Islet precursor cell (in vitro differentiated cells): ENCODE measurements around the gene CBX5.
"Not testable (repeated sequence)": the region's sequence is repeated elsewhere in the genome, so short reads cannot be mapped to it uniquely, and the experiment has no call there.

ENCODE experiments used
- DNase-seq: peaks from one replicate; pipeline ENCODE4 v3.0.0-alpha.2; 2018

CBX5 gene

DNA sequence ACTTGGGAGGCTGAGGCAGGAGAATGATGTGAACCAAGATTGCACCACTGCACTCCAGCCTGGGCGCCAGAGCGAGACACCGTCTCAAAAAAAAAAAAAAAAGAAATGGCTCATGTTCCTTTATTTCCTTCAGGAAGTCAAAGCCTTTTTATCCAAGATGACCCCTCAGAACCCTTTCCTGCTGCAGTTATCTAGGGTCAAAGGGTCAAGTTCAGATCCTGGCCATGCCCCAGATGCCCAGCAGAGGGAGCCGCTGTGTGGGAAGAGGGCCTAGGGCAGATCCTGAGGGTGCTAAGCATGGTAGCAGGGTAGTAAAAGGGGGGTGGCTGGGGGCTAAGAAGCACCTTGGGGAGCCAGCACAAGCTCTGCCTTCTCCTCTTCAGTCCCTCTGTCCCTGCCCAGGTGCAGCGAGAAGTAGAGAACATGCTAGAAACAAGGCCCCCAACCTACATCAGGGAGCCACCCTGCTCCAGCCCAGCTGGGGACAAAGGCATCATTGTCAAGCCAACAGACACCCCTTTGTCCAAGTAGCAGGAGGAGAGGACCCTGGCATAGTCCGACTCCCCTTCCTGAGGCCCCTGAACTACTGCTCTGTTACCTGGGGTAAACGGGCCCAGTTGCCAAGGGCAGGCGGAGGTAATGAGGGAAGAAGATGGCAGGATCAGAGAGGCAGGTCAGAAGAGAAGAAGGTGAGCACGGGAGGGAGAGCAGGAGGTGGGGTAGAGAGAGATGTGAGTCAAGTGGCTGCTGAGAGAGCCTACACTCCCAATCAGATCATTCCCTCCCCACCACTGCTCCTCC lies 14.4 kb upstream of the CBX5 start:
- peak; percentile 83 for DNase-seq

- no peak for DNase-seq
These were observed 13.0 kb upstream of the CBX5 start for GRCh38 chr12:54292931-54293241.

DNA sequence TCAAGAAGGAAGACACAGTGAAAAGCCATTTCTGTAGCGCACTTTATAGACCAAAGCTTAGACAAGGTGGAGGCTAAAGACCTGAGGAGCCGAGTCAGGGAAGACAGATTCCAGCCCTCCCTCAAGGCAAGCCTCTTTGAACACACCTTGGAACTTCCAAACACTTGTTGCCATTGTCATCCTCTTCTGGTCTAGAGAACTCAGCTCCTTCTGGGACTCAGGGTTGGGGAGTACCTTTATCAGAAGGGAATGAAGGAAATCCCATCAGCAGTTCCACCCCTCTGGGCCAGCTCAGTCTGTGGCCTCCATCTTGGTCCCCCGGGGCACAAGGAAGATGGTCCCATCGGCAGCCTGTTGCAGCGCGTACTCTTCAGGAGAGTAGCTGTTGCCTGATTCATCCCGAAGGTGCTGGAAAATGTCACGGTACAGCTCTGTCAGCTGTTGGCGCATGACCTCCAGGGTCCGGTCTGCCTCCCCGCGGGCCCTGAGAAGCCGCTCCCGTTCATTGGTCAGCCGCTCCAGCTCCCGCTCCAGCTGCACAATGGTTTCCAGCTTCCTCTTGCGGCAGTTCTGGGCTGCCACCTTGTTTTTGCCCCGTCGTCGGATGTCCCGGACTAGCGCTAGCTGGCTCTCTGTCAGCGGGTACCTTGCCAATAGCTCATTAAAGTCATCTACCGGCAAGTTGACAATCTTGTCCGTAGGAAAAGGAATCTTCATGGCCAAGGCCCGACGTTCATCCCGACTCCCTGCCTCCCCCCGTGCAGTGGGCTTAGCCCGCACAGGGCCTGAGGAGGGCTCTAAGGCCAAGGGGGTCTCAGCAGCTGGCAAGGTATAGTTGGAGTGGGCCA lies 12.4 kb upstream of the CBX5 start:
- DNase-seq, result peak; percentile 60

GRCh38 chr12:54287261-54288157 lies 7.6 kb upstream of the CBX5 start:
- no peak for DNase-seq

DNA sequence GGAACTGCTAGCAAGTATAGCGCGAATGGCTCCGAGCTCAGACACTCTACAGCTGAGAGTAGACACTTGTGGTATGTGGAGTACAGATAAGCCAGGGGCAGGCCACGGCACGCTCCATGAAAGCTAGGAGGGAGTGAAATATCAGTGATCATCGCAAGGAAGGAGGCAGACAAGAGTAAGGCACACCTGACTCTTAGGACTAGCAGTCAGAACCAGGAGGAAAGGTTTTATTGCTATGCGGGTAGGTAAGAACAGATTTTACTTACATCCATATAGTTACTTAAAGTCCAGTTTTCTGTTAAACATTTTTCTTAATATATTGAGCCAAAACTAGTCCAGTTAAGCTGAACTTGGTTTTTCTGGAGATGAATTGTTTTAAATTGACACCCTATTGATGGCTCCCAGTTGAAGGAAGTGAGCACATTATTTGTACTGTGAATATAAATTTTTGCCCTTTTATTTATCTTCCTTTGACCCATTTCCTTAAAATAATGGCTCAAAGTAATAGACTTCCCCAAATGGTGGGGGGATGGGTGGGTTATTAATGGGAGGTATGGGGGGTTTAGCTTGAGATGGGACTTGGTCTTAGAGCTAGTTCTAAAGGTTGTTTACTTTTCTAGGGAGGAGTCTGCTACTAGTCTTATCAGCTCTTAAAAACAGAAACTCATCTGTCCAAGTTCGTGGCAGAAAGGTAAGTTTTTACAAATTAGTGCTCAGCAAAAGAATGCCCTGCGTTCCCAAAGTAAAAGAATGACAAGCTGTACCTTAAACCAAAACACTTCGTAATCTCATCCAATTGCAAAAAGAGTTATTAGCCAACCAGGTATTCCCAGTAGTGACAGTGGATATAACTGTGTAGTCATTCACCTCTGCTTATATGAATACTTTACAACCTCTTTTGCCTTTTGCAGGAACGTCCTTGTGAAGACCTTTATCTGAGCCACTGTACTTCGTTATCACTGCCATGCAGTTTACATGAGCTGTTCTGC lies 6.4 kb upstream of the CBX5 start:
- peak; percentile 72 for DNase-seq

GRCh38 chr12:54285150-54286041 lies 5.5 kb upstream of the CBX5 start:
- no peak for DNase-seq

DNA sequence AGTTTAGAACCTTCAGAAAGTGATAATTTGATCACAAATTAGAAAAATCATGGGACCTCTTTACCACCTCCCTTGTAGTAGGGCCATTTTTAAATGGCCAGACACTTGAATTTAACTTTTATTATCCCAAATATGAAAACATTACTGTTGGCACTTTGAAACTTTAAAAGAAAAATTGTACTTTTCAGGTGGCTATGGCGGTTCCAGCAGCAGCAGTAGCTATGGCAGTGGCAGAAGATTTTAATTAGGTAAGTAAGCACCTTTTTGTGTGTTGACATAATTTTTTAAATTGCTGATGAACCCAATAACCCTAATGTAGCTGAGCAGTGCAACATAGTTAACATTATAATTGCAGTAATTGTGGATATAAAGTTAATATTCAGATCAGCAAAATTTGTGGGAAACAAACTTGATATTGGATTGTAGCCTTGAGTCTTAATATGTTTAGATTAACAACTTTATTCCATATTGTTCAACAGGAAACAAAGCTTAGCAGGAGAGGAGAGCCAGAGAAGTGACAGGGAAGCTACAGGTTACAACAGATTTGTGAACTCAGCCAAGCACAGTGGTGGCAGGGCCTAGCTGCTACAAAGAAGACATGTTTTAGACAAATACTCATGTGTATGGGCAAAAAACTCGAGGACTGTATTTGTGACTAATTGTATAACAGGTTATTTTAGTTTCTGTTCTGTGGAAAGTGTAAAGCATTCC lies 4.3 kb upstream of the CBX5 start:
- not testable (repeated sequence) for DNase-seq

- DNase-seq, result peak; percentile 54
These were observed 3.1 kb upstream of the CBX5 start for GRCh38 chr12:54282949-54283593.

DNA sequence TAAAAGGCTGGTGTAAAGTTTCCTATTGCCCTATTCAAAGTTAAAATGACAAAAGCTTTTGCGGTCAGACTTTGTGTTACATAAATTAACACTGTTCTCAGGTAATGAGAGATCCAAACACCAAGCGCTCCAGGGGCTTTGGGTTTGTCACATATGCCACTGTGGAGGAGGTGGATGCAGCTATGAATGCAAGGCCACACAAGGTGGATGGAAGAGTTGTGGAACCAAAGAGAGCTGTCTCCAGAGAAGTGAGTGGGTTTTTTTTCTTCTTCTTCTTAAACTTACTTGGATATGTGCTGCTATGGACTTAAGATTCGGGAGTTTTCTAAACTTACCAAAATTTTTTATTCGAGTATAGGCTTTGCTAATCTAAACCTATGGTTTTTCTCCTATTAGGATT lies 1.8 kb upstream of the CBX5 start:
- DNase-seq, result not testable (repeated sequence)

- not testable (repeated sequence) for DNase-seq
These were observed 1.3 kb upstream of the CBX5 start for GRCh38 chr12:54281261-54281638.

DNA sequence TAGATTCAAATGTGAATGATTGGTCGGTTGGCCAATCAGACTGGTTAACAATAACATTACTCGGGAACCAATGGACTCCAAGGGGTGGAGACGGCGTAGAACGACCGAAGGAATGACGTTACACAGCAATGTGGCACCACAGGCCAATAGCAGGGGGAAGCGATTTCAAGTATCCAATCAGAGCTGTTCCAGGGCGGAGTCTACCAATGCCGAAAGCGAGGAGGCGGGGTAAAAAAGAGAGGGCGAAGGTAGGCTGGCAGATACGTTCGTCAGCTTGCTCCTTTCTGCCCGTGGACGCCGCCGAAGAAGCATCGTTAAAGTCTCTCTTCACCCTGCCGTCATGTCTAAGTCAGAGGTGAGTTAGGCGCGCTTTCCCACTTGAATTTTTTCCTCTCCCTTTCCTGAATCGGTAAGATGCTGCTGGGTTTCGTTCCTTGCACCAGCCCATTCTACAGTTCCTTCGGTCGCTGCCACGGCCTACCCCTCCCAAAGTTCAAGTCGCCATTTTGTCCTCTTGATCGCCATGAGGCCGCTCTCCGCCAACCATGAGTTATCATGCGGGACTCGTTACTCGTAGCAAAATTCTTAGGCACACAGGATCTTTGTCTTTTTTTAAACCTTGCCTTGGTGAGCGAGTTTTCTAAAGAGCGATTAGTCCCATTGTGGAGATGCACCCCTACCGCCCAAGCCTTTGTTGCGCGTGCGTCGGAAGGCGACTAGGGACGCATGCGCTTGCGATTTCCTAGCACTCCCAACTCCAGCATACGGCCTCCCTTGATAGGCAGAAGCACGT lies 742 bp upstream of the CBX5 start, which contains the start of gene HNRNPA1:
Gene HNRNPA1 (plus strand): TSS at position 259 of the 793 bp plus-strand sequence. CDS start 82 bp downstream, at position 341.
- DNase-seq, result peak; percentile 100

- no peak for DNase-seq
These were observed 693 bp downstream of the CBX5 start for GRCh38 chr12:54279227-54279631.

DNA sequence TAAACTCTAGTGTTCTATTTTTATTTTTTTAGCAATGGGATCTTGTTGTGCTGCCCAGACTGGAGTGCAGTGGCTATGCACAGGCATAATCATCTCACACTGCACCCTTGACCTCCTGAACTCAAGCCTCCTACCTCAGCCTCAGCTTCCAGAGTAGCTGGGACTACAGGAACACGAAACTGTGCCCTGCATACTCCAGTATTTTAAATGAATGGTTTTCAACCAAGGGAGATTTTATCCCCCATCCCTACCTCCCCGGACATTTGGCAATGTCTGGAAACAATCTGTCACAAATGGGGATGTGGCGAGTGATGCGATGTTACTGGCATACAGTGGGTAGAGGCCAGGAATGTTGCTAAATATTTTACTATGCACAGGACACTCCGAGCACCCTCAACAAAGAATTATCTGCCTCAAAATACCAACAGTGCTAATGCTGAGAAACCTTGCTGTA lies 2.1 kb downstream of the CBX5 start:
- DNase-seq, result no peak

DNA sequence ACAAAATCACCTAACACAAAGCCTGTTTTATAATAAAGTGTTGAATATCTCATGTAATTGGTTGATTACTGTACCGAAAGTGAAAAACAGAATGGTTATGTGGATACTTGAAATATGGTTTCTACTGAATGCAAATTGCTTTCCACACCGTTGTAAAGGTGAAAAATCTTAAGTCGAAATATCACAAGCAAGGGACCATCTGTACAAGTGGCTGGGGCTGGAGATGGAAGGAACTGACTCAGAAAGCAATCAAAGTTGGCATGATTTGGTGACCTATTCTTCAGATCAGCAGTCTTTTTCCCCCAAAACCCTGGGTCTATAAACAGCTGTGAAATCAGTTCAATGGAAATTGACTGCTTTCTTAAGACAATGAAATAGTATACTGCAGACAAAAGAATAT lies 3.6 kb downstream of the CBX5 start:
- no peak for DNase-seq

DNA sequence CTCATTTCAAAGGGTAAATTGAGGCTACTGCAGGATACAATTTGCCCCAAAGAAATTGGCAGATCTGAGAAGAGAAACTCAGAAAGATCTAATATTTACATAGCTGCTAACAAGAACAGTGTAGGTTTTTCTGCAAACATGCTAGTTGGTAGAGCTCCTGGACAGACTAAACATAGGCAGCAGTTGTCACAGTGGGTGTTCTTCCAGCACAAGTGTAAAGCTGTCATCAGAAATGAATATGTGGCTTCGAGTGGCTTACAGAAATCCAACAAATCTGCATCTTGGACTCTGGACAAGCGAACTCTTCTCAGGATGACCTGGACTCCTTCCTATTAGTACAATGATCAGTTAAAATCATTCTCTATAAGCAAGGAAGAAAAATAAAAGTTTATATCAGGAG lies 5.9 kb downstream of the CBX5 start:
- DNase-seq, result no peak

DNA sequence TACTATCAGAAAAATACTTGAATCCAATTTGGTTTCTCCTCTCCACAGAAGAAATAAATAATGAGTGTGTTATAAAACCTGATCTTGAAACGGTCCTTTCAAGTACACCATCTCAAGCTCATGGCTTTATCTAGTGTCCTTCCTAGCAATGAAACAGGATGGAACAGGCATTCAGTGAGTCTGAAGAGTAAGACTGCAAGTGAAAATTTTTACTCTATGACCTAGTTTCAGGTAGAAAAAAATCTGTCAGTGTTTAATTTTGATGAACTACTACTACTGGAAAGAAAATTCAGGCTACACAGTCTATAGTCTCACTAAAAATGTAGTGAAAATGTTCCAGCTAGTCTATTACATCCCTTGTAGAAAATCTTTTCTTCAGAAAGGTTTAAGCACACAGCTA lies 7.7 kb downstream of the CBX5 start:
- no peak for DNase-seq

- DNase-seq, result no peak
These were observed 9.6 kb downstream of the CBX5 start for GRCh38 chr12:54270345-54270744.

- no peak for DNase-seq
These were observed 13.1 kb downstream of the CBX5 start for GRCh38 chr12:54266852-54267251.
